GM18519 (cell line): ENCODE data around the gene OSTC.

Source experiments
- ATAC-seq: cut with Tn5 transposase; IDR thresholded peaks from one replicate; pipeline ENCODE4 v1.9.1; 2021; ENCODE audit warnings: mild to moderate bottlenecking, moderate library complexity; ENCODE audit not compliant: unreplicated experiment, low FRiP score

Gene OSTC

GRCh38 chr4:108644237-108644636 is 6.2 kb upstream of the OSTC start:
- ATAC-seq, result no peak

- no peak for ATAC-seq
Observed at GRCh38 chr4:108646706-108647105, 3.7 kb upstream of the OSTC start.

GRCh38 chr4:108649863-108650211 is 562 bp upstream of the OSTC start:
- ATAC-seq, result peak; percentile 13

DNA sequence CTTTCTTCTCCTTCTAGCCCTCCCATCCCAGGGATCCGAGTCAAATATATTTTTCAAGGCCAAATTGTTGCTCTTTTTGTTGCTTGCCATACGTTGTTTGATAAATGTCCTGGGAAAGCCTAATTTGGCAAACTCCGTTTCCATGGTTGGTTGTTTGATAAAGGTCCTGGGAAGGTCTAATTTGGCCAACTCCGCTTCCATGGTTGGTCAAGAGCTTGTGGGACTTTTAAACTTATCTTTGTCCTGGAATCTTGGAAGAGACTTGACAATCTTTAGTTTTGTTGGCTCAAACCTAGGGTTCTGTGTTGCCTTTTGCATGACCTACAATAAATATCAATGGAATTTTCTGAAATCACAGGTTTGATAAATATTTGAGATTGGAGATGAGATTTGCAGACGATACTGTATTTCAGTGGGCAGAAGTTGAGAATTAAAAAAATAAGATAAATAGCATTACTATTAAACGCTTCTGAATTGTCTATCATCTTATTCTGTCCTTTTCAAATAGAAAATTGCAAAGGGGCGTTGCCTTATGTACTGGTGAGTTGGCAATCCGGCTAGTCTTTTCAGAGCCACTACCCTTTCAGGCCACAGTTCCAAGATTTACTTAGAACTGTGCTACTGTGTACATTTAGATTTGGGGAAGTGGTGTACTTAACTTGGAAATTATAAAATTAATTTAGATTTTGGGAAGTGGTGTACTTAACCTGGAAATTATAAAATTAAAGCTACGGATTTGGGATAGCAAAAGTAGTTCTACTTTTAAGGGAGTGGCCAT is 804 bp downstream of the OSTC start:
- no peak for ATAC-seq

DNA sequence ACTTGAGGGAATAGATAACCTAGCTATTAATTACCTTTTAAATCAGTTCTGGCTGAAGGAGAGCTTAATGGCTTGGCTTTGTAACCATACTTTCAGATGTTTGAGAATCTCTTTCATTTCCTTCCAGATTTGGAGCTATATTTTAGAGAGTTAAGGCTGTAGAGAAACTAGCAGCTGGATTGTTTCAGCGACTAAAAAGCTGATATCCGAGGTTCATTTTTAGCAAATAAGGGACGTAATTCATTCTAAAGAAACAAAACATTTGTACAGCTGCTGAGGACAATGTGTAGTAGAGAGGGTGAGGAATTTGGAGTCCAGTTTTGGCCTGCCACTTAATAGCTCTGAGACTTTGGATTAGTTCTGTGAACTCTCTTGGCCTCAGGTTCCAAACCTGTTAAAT is 12.2 kb downstream of the OSTC start:
- no peak for ATAC-seq

DNA sequence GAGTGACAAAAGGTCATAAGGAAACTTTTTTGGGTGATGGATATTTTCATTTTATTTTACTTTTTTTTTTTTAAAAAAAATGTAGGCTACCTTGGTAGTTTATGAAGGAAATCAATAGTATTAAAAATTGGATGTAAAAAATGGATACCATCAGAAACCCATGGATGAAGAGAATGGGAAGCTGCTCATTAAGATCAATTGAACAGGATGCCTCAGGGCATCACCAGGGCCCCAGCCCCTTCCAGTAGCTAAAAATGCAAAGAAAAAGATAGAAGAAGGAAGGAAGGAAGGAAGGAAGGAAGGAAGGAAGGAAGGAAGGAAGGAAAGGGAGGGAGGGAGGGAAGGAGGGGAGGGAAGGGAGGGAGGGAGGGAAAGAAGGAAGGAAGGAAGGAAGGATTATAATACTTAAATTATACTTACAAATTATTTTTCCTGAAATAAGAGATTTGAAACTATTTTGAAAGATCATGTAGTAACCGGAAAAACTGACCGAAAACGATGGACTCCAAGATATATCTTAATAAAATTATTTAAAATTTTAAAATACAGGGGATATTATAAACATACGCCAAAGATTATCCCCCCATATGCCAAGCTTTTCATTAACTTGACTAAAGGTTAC is 24.1 kb downstream of the OSTC start:
- ATAC-seq, result no peak

- ATAC-seq, result no peak
Observed at GRCh38 chr4:108681321-108681809, 31.0 kb downstream of the OSTC start.

- ATAC-seq, result no peak
Observed at GRCh38 chr4:108683479-108683878, 33.1 kb downstream of the OSTC start.

GRCh38 chr4:108685036-108685686 is 34.8 kb downstream of the OSTC start:
- ATAC-seq, result no peak

DNA sequence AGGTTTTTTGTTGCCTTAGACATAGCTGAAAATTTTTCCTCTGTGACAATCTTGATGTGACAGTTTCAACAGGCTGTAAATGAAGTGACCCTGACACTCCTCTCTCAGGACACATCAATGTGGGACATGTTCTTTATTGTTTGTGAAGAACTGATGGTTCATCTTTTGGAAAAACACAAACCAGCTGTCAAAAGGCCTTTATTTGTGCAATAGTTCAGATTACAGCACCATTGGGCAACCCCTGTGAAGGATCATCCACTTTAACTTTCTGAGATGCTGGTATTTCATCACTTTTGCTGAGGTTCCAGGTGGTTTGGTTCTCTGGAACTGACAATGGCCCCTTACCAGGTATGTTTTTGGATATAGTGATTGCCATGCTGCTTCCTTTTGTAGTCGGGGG is 40.3 kb downstream of the OSTC start:
- ATAC-seq, result no peak

GRCh38 chr4:108693211-108693610 is 42.8 kb downstream of the OSTC start:
- no peak for ATAC-seq

GRCh38 chr4:108693819-108694218 is 43.4 kb downstream of the OSTC start:
- ATAC-seq, result no peak

DNA sequence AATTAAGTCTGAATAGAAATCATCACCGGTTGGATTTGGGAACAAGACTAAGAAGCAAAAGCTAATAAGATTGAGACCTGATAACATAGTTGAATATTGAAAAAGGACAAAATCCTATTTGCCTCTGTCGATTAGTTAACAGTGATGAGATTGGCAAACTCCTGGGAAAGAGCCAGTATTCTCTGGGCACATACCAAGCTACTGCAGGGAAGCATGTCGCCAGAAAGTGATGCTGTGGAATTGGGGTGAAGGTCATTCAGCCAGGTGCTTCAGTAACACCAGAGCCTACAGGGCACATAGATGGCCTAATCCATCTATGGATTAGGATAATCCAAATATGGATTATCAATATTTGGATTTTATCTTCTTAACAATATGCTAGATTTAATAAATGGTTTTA is 44.0 kb downstream of the OSTC start:
- no peak for ATAC-seq

GRCh38 chr4:108695062-108695461 is 44.7 kb downstream of the OSTC start:
- no peak for ATAC-seq

- ATAC-seq, result no peak
Observed at GRCh38 chr4:108696160-108696559, 45.8 kb downstream of the OSTC start.

- no peak for ATAC-seq
Observed at GRCh38 chr4:108700081-108700757, 49.8 kb downstream of the OSTC start.

DNA sequence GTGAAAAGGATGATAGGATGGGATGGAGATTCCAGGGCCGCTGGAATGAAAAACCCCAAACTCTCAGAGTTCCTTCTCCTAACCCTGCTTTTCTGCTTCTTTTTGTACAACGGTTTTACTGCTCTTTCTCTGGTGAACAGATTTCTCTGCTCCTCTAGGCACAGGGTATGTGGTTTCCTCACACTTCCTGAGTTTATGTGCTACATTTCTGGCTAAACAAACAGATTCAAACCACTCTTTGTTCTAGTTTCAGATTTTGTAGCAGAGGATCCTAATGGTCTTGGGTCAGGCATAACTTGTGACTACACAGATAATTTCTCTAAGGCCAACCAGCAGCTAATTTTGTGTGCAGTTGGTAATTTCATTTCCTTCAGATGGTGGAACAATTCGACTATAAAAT is 52.6 kb downstream of the OSTC start:
- peak; percentile 64 for ATAC-seq

DNA sequence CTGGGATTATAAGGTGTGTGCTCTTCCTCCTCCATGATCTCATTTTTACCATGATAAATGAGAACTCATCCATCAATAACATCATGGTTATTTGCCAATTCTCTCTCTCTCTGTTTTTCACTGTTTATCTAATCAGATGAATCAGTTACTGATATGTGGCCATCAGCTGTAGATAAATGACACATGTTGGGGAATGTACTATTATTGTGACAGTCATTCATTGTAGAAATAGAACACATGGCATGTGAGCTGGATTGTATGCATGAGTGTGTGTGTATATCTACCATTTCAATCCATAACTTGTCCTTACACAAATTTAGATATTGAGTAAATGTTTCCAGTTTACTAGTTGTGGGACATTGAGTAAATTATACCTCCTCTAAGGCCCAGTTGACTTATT is 53.0 kb downstream of the OSTC start:
- ATAC-seq, result peak; percentile 24

DNA sequence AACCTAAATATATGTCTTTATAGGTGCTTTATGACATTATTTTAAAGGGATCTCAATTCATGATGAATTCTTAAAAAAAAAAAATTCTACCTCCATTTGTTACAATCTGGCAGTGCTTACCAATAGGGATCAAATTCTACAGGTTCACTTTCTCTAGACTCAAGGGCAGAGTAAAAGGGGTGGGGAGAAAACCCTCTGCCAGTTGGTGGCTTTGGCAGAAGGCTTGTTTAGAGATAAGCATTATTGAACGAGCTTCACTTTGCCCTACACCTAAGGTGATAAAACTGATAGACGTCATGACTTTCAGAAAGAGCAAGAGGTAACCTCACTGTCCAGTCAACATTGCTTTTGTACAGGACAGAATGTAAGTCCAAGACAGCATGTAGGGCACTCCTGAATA is 53.6 kb downstream of the OSTC start:
- no peak for ATAC-seq

DNA sequence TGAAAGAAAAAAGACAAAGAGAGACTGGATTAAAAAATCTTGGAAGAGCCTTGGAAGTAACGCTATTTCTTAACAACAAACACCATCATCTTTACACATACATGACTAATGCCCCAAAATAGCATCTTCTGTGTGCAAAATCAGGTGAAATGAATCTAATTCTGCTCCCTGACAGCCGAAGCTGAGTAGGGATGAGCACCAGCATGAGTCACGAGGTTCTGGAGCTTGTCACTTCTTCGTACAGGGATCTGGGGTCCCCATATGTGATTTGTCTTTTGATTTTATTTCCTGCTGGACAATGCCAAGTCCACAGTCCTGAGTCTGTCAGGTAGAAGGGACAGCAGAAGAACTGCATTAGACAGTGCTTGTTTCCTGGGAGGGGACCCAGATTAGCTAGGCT is 55.9 kb downstream of the OSTC start:
- no peak for ATAC-seq

DNA sequence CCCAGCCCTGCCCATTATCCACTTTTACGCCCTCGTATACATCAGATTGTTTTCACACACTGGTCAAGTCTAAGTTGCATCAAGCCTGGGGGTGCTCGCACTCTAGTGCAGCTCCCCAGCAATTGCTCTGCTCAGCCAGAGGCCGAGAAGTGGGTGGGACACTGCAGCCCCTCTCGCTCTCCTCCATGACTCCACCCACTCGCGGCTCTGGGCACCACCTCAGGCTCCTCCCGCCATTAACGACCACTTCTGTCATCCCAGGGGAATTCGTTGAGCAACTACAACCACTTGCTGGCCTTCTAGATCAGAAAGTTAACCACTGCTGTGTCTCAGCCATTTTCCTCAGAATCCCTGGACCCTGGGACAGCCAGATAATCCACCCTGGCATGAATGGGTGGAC is 58.8 kb downstream of the OSTC start:
- no peak for ATAC-seq
